Stimulated activated CD4-positive, alpha-beta T cell treated with anti-CD3 and anti-CD28 coated beads, TNF-alpha, amount 100 ng/mL, for 4 hours (primary cell): Measurements from ENCODE around the gene MEGF10.

Experiments
- DNase-seq, 3 experiments: peaks; one replicate each; pipeline ENCODE4 v3.0.0-alpha.2; 2020; ENCODE audit warnings: low read depth in 3 of 3

MEGF10 gene

DNA sequence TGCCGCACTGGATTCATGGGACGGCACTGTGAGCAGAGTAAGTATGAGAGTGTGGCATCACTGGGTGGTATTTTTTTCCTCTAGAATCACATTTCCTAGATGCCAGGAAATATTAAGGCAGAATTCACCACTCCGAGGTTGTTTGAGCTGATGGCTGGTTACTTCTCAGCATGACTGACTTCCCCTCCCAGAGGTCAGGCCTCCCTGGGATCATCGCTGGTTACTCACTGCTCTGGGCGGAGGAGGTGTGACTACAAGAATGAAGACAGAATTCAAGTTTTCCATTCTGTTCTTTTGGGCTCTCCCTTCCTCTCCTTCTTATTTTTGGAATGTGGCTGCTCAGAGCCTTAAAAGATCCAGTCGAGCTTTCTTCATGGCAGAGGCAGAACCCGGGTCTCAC lies 150.2 kb downstream of the MEGF10 start:
- no peak for DNase-seq

DNA sequence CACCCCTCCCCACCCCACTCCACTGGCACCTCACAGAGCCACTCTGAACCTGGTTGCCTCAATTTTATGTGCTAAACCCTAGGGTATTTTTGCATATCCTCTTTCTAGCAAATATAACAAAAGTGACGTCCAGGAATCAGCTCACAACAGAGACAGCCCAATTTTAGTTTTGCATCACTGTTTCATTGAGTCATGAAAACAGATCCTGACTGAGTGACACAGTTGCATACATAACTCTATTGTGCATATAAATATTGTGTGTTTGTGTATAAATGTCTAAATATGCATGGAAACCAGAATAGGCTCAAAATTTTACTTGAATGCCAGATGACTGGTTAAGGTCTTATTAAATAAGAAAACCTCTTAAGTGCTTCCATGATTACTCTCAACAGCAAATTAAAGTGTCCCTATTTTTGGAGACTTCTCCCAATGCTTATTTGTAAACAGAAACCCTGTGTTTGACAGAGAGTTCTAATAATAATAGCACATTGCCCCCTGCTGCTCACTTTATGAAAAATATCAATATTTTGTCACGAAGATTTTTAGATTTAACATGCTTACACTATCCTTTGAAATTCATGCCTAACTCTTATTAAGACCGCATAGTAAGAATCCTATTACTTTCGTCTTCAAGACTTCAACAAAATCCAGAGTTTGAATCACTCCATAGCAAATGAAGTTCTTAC lies 151.3 kb downstream of the MEGF10 start:
- DNase-seq: no peak

DNA sequence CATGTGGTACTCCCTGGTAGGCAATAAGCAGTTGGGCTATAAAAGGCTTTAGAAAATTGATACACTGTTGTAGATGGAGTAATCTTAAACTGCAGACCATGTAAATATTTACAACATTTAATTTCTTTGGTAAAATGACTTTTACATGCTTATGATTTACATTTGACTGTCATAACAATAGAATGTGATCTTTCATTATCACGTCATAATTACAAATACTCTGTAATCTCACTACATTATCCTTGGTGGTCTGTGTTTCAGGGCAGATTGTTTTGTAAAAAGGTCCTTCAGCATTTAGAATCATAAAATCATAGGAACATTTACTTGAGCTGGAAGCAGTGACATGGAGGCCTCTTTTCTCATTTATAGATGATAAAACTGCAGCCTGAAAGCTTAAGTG lies 153.6 kb downstream of the MEGF10 start:
- no peak for DNase-seq

DNA sequence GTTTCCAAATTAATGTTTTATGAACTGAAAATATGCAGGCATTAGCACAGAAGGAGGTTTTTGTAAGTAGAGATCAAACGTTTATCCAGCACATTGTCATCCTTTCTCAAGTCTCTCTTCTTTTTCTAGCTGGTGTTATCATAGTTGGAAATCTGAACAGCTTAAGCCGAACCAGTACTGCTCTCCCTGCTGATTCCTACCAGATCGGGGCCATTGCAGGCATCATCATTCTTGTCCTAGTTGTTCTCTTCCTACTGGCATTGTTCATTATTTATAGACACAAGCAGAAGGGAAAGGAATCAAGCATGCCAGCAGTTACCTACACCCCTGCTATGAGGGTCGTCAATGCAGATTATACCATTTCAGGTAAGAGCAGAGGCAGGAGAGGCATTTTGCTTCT lies 154.7 kb downstream of the MEGF10 start:
- no peak for DNase-seq

DNA sequence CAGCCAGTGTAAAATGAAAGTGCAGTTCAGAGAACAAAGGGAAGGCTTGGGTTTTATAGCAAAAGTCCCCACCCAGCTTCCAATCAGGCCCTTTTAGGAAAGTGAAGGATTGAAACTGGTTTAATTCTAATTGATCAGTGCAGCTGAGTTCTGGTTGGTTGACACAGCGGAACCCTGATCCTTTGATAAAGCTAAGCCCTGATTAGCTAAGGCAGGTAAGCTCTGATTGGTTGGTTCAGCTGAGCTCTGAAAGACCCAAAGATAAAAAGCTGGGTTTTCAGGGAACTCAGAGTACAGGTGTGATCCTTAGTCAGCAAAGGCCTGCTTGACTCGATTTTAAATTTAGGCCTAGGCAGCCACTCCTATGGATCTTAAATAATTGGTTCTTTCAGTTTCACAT lies 156.0 kb downstream of the MEGF10 start:
- no peak for DNase-seq

DNA sequence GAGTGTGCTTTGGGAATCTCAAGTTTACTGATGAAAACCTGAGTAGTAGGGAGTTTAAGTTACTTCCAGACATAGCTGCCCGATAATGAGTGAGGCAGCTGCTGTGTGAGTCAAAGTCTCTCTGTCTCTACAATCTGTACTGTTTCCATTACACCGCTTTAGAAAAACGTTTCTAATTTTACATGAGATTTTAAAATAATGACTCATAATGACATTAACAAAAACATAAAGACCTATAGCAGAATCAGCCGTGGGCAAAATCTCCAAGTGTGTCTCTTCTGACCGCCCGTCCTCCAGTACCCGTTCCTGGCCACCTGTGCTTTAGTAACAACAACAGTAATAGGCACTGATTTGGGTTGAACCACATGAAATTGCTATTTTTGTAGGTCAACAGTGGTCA lies 157.2 kb downstream of the MEGF10 start:
- no peak for DNase-seq

DNA sequence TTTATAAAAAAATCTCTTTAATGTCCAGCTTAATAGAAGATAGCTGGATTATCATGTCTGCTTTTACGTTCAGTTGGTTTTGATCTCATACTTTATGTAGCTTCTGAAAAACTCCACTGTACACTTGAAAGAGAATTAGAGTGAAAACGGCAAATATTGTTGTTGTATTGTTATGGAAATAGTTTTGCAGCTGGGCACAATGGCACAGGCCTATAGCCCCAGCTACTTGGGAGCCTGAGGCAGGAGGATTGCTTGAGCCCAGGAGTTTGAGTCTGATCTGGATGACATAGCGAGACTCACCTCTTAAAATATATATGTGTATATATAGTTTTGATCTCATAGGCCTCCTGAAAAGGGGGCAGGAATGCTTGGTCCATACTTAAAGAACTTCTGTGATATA lies 159.4 kb downstream of the MEGF10 start:
- no peak for DNase-seq

DNA sequence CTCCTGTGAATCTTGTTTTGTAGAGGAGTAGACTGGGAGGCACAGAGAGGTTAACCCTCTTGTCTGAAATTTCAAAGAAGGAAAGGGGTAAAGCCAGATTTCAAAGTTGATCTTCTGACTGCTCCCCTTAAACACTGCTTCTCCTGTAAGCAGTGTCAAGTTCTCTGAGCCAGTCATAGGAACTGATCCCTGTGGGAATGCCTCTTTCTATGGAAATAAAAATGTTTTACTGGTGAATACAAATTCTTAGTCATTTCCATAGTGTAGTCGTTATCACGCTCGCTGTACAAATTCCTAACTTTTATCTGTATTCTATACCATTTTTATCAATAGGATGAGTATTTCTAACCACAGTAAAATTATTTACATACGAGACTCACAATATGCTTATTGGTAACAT lies 160.5 kb downstream of the MEGF10 start:
- DNase-seq: no peak

DNA sequence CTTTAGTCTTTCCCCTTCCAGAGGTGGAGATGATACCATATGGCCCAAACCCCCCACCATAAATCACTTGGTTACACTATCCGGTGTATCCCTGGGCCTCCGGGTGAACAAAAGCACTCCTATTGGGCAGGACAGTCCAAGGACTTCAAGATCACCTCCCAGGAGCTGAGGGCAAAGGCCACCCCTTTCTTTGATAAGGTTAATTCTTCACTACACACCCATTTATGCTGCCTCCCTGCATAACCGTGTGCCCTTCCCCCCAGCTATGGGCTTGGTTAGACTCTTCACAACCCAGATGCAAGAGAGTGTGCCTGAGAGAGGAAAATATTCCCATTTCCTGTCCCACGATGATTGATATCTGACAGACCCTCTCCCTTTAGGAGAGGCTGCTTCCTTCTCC lies 162.0 kb downstream of the MEGF10 start:
- DNase-seq: no peak

DNA sequence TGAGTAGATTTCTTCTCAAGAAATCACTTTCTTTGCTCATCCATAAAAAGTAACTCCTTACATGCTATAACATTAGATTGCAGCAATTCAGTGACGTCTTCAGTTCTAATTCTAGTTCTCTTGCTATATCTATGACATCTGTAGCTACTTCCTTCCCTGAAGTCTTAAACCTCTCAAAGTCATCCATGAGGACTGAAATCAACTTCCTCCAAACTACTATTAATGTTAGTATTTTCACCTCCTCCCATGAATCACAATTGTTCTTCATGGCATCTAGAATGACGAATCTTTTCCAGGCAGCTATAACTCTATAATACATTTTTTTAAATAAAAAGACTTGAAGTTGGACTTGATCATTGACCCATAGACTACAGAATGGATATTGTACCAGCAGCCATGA lies 180.6 kb downstream of the MEGF10 start:
- no peak for DNase-seq

DNA sequence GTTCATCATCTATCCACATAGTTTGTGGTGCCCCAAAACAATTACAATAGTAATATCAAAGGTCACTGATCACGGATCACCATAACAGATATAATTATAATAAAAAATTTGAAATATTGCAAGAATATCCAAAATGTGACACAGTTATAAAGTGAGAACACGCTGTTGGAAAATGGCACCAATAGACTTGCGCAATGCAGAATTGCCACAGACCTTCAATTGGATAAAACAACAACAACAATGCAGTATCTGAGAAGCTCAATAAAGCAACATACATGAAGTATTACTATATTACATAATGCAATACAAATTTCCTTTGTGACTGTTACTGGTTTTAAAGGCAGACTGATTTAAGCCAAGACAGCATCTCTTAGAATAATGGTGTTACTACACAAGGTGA lies 182.1 kb downstream of the MEGF10 start:
- DNase-seq: no peak

DNA sequence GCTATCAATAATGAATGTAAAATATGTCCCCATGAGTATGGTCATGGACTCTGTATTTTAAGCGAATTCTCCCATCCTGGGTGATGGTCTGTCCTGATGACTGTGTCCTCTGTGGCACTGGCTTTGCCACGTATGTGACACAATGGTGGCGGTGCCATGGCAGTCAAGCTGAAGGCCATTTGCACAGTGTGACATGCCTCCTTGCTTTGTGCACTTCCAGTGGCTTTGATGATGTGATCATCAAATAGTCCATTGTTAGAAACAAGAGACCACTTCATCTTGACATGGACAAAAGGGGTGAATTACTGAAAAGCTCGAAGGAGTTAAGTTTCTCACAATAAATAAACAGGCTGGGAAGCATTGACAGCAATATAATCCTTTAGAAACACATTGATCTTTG lies 195.9 kb downstream of the MEGF10 start:
- no peak for DNase-seq

DNA sequence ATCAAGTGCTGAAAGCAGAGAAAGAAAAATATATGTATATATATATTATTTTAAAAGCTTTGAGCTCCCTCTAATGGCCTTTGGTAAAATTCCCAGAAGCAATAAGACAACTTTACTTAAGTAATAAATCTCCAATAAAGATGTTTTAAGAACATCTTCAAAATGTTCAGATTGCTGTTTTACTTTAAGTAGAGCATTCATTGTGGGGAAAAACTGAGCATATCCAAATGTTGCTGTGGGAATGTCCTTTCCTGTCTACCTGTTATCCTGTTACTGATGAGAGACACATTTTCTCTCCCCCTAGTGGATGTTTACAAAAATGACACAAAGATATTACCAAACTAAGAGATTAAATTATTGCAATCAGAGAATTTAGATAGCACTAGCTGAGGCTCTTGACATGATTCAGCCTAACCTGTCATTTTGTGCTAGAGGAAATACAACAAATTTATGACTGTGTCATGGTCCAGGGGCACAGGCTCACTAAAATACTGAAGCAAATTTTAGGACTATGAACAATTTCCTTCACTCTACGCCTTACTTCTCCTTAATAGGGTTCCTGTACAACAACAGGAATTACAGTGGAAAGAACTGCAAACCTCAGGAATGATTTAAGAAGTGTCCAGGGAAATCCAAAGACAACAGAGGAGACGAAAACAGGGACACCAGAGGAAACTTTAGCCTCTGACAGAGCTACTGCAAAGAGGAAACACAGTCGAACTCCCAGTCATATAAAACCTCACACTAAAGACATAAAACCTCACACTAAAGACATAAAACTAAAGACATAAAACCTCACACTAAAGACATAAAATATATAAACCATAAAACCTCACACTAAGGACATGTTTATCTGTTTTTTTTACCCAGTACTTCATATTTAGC lies 202.5 kb downstream of the MEGF10 start:
- DNase-seq: no peak

DNA sequence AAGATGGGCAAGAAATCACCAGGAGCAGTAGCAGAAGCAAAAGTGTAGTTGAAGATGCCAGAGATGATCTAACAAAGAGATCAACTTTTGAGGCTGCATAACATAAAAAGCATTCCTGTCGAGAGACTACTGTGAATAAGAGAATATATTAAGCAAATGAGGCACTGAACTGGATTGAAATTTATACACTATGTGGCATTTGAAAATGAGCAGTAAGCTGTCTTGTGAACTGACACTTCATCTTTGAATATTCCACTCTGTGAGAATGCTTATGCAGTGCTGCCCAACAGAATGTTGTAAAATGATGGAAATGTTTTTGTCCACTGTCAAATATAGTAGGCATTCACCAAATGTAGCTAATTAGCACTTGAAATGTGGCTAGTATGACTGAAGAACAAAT lies 208.0 kb downstream of the MEGF10 start:
- no peak for DNase-seq

DNA sequence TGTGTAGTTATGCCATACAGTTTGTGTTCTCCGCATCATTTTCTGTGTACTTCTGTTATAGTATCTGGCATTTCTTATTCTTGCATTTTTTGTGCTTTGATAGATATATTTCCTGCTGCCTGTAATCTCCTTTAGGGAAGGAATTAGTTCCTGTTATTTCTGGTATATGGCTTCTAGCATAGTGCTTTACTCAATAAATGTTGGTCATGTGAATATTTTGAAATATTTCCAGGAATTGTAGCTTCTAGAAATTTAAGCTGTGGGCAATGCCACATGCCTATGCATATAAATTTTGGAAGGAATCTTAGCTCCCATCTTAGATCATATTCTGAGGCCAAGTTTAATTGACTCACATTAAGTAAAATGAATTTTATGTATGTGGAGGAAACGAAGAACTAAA lies 215.3 kb downstream of the MEGF10 start:
- no peak for DNase-seq

DNA sequence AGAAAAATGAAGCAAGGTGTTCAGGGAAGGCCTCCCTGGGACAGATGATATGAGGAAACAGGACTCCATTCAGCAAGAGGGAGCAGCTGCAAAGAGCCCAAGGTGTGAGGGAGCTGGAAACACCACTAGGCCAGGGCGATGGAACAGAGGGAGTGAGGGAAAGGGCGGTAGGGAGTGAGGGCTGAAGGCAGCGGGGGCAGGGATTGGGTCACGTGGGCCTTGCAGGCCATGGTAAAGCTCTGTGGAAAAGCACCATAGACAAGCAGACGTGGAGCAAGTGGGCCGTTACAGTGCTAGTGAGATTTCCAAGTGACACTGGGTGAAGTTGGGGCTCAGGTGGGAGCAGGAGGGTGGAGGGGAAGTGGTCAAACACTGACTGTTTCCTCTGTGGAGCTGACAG lies 216.0 kb downstream of the MEGF10 start:
- DNase-seq: no peak

DNA sequence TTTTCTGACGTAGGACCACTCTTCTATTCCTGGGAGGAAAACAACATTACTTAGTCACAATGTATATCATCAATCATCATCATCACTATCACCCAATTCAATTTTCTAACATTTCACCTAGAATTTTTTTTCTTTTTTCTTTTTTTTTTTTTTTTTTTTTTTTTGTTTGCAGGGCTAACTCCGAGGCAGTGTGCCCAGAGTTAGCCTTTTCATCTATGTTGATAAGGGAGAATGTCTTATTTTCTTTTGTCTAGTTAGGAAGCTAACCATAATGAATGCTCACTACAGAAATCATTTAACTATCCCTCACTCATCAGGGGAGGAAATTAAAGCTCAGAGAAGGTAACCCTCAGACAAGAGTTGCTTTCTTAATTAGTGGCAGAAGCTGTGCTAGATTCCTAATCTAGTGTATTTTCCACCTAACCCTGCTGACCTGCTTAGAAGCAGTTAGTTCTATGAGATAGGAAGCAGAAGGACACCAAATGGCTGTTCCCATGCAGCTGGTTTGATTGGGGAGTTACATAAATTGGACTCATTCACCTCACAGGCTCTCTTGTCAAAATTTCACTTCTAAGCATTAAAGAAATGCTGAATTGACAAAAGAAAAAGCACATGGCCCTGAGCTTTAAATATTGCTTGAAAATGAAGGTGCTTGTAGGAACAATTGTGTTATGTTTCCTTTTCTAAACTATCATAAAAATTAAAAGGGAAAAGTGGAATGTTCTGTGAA lies 218.2 kb downstream of the MEGF10 start:
- DNase-seq: no peak
